Natural killer cell (primary cell): Measurements from ENCODE around the gene LIMS2. TPM values are rescaled to one million over a fixed set of nuclear protein-coding genes. Genes with fewer than 3 reads are reported as not detected.

Experiments used
- ATAC-seq, 3 donors: fragments of 150-1000 bp in 2 of 3; fragments of 200-7000 bp in 1 of 3; cut with Tn5 transposase; 1 replicate in 1 of 3; 2 replicates in 2 of 3; pipeline ENCODE4 v1.10.0; 2021; ENCODE audit warnings: mild to moderate bottlenecking in 2 of 3, moderate library complexity in 2 of 3
- DNase-seq, 2 donors: peaks; one replicate each; pipeline versions ENCODE4 v3.0.0 to v3.0.0-alpha.2; 2013 to 2021; ENCODE audit warnings: mixed read lengths in 1 of 2
- H3K27ac ChIP-seq: one replicate; pipeline ENCODE4 v1.5.1; 2013; ENCODE audit warnings: mild to moderate bottlenecking, low read length
- H3K27me3 ChIP-seq: one replicate; pipeline ENCODE4 v1.6.1; 2013; ENCODE audit warnings: low read length; ENCODE audit not compliant: control insufficient read depth, insufficient read depth
- H3K36me3 ChIP-seq: one replicate; pipeline ENCODE4 v1.6.1; 2013; ENCODE audit warnings: low read length; ENCODE audit not compliant: control insufficient read depth, insufficient read depth
- H3K4me1 ChIP-seq: one replicate; pipeline ENCODE4 v1.6.1; 2013; ENCODE audit warnings: low read length; ENCODE audit not compliant: control insufficient read depth, insufficient read depth
- H3K4me3 ChIP-seq: one replicate; pipeline ENCODE4 v1.5.1; 2013; ENCODE audit warnings: low read length
- H3K9me3 ChIP-seq: one replicate; pipeline ENCODE4 v1.6.1; 2013; ENCODE audit warnings: low read length; ENCODE audit not compliant: control insufficient read depth, insufficient read depth
- H3K27ac Mint-ChIP-seq, 2 donors: one replicate each; pipeline ENCODE4 v1.8.0; 2022; ENCODE audit warnings: mild to moderate bottlenecking in 2 of 2, mixed read lengths in 2 of 2, moderate library complexity in 1 of 2
- H3K27me3 Mint-ChIP-seq, 2 donors: one replicate each; pipeline ENCODE4 v1.8.0; 2022; ENCODE audit warnings: low read depth in 2 of 2, mixed read lengths in 2 of 2
- H3K36me3 Mint-ChIP-seq: one replicate; pipeline ENCODE4 v1.8.0; 2022; ENCODE audit warnings: mixed read lengths
- H3K4me1 Mint-ChIP-seq, 2 donors: one replicate each; pipeline ENCODE4 v1.8.0; 2022; ENCODE audit warnings: mixed read lengths in 2 of 2
- H3K4me3 Mint-ChIP-seq: one replicate; pipeline ENCODE4 v1.8.0; 2022; ENCODE audit warnings: mild to moderate bottlenecking, moderate library complexity, mixed read lengths
- H3K9me3 Mint-ChIP-seq, 2 donors: one replicate each; pipeline ENCODE4 v1.8.0; 2022; ENCODE audit warnings: mixed read lengths in 2 of 2
- whole genome bisulfite sequencing: methylation state at CpG from one replicate; pipeline ENCODE4 v1.1.7; 2013; ENCODE audit warnings: missing lambda C conversion rate; ENCODE audit not compliant: insufficient coverage; 5-methylcytosine and 5-hydroxymethylcytosine counted together
- intact Hi-C: fragments of 100-400 bp; cut with micrococcal nuclease; formaldehyde crosslinking; loops from one replicate; pipeline ENCODE4 v1.14.2; 2022
- total RNA-seq, 4 donors: library from RNA; stranded (reverse); fragments of 120-200 nt in 1 of 4; gene quantifications; one replicate each; pipeline versions ENCODE4 v1.2.3 to v1.2.4, GENCODE V29; 2013 to 2022
- TF ChIP-seq, protein P1 (sequence below): fragments of 200-600 bp; IDR thresholded peaks from one replicate; pipeline ENCODE4 v1.8.0; 2022; ENCODE audit warnings: antibody characterized with exemption

The LIMS2 gene
- total RNA-seq, 3 donors from 2014 or later (not counting 1 experiment from before 2014, with no cell fraction given) = 0.15 to 0.16 TPM; not detected in 1

- H3K4me3 Mint-ChIP-seq = no peak overlapping the region
- no peaks in the 10 kb centered on the region for H3K36me3 Mint-ChIP-seq
- Histone ChIP-seq H3K27ac (no peak overlapping the region), H3K9me3 (no peaks in the 10 kb centered on the region), H3K4me3 (no peak overlapping the region), H3K36me3 (no peaks in the 10 kb centered on the region), H3K4me1 (no peaks in the 10 kb centered on the region), H3K27me3 (no peaks in the 10 kb centered on the region)
- no peaks in the 10 kb centered on the region for H3K27me3 Mint-ChIP-seq
- H3K27ac Mint-ChIP-seq = no peak overlapping the region
- H3K4me1 Mint-ChIP-seq = no peaks in the 10 kb centered on the region
- TF ChIP-seq, protein P1, sequence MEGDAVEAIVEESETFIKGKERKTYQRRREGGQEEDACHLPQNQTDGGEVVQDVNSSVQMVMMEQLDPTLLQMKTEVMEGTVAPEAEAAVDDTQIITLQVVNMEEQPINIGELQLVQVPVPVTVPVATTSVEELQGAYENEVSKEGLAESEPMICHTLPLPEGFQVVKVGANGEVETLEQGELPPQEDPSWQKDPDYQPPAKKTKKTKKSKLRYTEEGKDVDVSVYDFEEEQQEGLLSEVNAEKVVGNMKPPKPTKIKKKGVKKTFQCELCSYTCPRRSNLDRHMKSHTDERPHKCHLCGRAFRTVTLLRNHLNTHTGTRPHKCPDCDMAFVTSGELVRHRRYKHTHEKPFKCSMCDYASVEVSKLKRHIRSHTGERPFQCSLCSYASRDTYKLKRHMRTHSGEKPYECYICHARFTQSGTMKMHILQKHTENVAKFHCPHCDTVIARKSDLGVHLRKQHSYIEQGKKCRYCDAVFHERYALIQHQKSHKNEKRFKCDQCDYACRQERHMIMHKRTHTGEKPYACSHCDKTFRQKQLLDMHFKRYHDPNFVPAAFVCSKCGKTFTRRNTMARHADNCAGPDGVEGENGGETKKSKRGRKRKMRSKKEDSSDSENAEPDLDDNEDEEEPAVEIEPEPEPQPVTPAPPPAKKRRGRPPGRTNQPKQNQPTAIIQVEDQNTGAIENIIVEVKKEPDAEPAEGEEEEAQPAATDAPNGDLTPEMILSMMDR = no peak
- 92% methylated on average over 17 of the region's 17 CpGs for WGBS
- no peaks in the 10 kb centered on the region for H3K9me3 Mint-ChIP-seq
- intact Hi-C loops = no loop called here
- ATAC-seq (no peak), DNase-seq (peak in 1 of 2 donors; percentile 7)
These were observed 68.5 kb downstream of the LIMS2 start for GRCh38 chr2:127606625-127607398.

GRCh38 chr2:127605691-127606263, 69.6 kb downstream of the LIMS2 start:
- H3K36me3 ChIP-seq = no peaks in the 10 kb centered on the region
- H3K27ac Mint-ChIP-seq = no peak overlapping the region
- no peak overlapping the region for H3K27ac ChIP-seq
- TF ChIP-seq, protein P1 = no peak
- no peaks in the 10 kb centered on the region for H3K9me3 Mint-ChIP-seq
- WGBS = 85% methylated on average over 7 of the region's 7 CpGs
- H3K27me3 Mint-ChIP-seq = peaks cover 0 to under 1% of the 10 kb centered on the region in 2 donors
- ATAC-seq (no peak), DNase-seq (no peak)
- no peak overlapping the region for H3K4me3 ChIP-seq
- H3K27me3 ChIP-seq = no peaks in the 10 kb centered on the region
- H3K4me3 Mint-ChIP-seq = no peak overlapping the region
- H3K4me1 ChIP-seq = no peaks in the 10 kb centered on the region
- no peaks in the 10 kb centered on the region for H3K4me1 Mint-ChIP-seq
- H3K36me3 Mint-ChIP-seq = no peaks in the 10 kb centered on the region
- no peaks in the 10 kb centered on the region for H3K9me3 ChIP-seq
- intact Hi-C loops = no loop called here

- DNase-seq (no peak), ATAC-seq (no peak)
- 91% methylated on average over 8 of the region's 8 CpGs for whole genome bisulfite sequencing
- intact Hi-C loops = no loop called here
- H3K9me3 ChIP-seq = no peaks in the 10 kb centered on the region
- no peaks in the 10 kb centered on the region for H3K36me3 ChIP-seq
- Mint-ChIP-seq H3K27me3 (peaks cover 0 to 2% of the 10 kb centered on the region in 2 donors), H3K36me3 (no peaks in the 10 kb centered on the region), H3K4me3 (no peak overlapping the region), H3K9me3 (no peaks in the 10 kb centered on the region), H3K27ac (no peak overlapping the region), H3K4me1 (no peaks in the 10 kb centered on the region)
- H3K4me3 ChIP-seq = no peak overlapping the region
- H3K27me3 ChIP-seq = no peaks in the 10 kb centered on the region
- TF ChIP-seq, protein P1 = no peak
- H3K4me1 ChIP-seq = no peaks in the 10 kb centered on the region
- no peak overlapping the region for H3K27ac ChIP-seq
These were observed 70.3 kb downstream of the LIMS2 start for GRCh38 chr2:127604986-127605385.
